ENCODE data around the gene CFAP20DC.

DNA sequence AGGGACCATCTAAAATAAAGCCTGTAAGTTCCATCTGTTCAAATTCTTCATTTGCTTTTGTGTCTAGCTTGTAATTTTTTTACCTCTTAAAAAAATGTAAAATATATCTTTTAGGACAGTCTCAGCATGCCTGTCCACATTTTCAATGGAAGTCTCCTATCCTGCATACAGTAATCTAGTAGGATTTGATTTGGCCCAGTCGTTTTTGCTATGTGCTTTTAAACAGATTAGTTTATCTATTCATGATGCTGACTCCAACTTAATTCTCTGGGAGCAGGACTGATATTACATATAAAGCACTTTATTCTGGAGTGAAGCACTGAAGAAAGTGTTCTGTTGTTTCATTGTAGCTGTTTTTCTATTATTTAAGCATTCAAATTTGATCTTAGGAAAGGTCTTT, 38.9 kb upstream of the CFAP20DC start:
- TF ChIP-seq CTCF (IDR thresholded peaks at IDR 0.05): no peak
- no peak for TF ChIP-seq POLR2A (IDR thresholded peaks at IDR 0.05)
